GM18870 (cell line): ENCODE measurements around the gene HSP90B1.

Experiments
- ATAC-seq: cut with Tn5 transposase; IDR thresholded peaks from one replicate; pipeline ENCODE4 v1.9.1; 2021; ENCODE audit warnings: moderate library complexity; ENCODE audit not compliant: unreplicated experiment

Gene HSP90B1

DNA sequence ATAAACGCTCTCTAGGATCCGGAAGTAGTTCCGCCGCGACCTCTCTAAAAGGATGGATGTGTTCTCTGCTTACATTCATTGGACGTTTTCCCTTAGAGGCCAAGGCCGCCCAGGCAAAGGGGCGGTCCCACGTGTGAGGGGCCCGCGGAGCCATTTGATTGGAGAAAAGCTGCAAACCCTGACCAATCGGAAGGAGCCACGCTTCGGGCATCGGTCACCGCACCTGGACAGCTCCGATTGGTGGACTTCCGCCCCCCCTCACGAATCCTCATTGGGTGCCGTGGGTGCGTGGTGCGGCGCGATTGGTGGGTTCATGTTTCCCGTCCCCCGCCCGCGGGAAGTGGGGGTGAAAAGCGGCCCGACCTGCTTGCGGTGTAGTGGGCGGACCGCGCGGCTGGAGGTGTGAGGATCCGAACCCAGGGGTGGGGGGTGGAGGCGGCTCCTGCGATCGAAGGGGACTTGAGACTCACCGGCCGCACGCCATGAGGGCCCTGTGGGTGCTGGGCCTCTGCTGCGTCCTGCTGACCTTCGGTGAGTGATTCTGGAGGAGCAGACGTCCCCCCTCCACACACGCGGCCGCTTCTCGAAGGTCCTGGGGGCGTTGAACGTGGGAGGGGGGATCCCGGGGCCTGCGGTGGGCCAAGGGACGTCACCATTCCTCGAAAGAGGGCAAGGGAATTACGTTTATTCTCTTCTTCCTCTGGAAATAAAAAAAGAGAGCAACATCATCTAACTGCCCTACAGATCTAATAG is at the start of gene HSP90B1:
HSP90B1 (plus strand) TSS at position 377 of the 753 bp plus-strand sequence; CDS start at position 483, 106 bp downstream.
- ATAC-seq, result peak; percentile 65

DNA sequence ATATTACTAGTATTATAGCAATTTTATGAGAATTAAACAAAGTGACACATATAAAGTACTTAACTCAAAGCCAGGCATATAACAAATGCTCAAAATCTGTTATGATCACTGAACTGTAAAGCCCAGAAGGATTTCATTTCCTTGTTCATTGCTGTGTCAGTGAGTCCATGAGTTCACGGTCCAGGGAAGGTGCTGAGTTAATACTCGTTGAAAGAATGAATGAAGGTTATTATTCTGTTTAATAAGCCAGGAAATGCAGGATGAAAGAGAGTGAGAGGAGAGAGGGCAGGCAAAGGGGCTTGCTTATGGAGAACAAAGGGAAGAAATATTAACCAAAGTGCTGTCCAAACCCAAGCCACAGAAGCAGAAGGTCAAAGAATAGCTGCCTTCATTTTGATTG is 48.9 kb upstream of the HSP90B1 start:
- no peak for ATAC-seq

DNA sequence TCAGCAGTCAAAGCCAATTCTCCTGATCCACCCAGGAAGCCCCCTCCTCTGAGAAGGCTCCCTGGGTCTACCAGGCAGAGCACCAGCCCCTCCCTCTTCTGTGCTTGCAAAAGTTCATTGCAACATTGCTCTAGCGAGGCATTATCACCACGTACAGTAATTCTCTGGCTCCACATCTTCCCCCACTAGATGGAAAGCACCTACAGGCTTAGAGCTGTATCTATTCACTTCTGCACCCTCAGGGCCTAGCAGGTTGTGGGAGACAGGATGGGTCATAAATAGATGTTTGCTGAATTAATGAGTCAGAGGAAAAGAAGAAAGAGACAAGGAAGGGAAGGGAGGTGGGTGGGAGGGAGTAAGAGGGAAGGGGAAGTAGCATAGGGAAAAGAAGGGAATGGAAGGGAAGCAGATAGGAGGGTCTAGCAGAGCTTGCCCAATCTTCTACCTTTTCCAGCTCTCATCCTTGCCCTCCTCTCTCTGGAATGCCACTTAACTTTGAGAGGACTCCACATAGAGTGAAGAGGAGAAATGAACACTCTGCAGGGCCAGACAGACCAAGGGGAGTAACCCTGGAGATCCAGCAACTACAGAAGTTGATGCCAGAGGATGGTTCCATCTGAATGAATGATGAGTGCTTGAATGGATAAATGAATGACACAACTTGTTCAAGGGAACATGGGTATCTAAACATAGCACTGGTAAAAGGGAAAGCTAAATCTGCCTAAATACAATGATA is 47.2 kb upstream of the HSP90B1 start:
- ATAC-seq, result no peak

DNA sequence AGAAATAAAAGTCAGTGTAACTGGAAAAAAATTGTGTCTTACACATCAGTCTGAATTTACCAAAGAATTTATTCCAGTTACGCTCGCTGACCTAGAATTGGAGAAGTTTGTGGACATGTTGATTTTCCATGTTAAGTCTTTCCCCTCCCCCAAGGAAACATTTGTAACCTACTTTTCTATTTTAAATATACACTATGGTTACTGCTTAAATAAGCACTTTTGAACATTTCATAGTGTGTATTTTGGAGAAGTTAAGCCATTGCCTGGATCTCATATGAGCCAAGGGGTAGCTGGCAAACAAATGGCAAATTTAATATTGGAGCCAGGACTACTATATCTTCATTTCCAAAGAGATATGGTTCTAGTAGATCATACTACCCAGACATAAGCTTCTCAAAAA is 46.3 kb upstream of the HSP90B1 start:
- ATAC-seq, result no peak

DNA sequence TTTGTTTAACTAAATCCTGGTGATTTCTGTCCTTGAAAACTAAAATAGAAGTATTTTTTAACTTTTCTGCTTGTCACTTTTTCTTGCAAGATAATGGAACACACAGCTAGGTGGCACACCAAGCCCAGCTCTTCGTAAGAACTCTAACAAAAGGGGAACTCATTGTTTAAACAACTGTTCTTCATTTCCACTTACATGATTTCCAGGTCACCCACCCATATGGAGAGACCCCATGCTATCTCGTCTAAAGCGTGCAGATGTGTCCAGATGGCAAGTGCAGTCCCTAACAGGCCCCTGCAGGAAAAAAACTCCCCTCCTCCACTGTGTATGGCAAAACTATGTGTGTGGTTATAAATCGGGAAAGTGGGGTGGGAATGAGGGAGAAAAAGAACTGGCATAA is 45.9 kb upstream of the HSP90B1 start:
- ATAC-seq, result no peak

DNA sequence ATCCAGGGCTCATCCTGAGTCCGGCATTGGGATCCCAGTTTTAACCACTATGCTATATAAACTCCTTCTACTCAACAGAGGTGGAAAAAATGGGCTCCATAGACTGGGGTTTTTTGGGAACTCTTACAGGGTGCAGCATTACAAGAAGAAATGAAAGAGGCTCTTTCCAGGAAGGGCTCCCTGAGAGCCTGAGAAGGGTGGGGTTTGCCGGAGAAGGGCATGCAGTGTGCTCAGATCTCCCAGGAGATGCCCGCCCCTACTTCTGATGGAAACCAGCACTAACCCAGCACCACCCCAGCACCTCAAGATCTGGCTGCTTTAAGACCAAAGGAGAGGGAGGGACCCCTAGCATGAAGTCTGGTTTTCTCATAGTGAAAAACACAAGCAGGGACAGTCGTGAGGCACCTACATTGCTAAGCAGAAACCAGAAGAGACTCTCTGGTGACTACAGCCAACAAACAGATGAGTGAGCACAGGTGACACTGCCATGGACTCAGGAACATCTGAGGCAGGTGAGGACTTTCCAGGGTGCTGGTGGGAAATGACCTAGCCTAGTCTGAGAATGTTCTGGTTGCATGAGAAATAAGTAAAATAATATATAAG is 43.9 kb upstream of the HSP90B1 start:
- ATAC-seq, result no peak

DNA sequence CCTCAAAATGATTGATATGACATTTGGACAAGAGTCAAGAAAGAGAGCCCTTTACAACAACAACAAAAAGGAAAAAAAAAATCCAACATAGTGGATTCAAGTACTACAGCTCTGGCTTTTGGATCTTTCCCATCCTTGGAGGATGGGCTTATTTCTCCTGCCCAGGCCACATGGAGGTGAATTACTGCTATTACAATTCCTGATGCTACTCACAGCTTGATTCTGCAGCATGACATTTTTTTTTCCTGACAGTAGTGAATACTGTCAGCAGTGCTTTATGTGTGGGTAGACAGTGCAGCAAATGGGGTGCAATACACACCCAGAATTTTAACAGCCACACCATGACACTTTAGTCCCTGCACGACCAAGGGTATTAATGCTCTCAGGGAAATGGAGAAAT is 42.5 kb upstream of the HSP90B1 start:
- no peak for ATAC-seq

DNA sequence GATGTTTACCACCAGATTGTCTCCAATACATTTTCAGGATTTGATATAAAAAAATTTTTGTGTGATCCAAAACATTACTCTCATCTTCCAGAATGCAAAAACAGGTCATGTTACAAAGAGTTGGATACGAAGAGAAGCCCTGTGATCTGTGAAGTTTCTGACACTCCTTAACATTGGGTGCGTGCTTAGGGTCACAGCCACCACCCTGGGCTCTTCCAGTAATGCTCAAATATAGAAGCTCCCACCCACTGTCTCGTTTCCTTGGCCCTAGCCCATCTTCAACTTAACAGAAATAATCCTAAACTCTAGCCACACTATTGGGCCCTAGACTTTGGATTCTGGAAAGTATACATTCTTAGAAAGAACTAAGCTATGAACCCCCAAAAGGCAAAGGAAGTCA is 32.9 kb upstream of the HSP90B1 start:
- no peak for ATAC-seq

DNA sequence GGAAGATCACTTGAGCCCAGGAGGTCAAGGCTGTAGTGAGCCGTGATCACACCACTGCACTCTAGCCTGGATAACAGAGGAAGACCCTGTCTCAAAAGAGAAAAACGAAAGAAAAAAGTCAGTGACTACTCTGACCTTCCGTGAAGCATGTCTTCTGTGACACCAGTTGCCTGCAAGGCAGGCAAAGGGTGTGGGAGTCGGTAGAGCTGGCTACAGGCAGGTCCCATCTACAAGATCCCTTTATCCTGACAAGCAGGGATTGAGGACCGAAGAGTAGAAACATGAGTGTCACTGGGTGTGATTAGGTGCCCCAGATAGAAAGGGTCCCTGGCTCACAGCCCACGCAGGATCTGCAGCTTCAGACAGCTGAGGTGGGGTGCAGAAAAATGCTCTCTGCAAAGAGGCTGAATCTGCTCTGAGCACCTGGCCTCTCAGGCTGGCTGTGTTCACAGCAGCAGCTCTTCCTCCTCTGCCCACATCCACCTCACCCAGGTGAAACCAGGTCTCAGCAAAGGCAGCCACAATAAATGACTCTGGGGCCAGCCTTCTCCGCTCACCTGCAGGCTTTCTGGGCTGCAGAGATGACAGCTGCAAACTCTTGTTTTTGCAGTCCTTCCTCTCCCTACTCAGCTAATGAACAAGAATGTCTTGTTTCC is 28.6 kb upstream of the HSP90B1 start:
- no peak for ATAC-seq

DNA sequence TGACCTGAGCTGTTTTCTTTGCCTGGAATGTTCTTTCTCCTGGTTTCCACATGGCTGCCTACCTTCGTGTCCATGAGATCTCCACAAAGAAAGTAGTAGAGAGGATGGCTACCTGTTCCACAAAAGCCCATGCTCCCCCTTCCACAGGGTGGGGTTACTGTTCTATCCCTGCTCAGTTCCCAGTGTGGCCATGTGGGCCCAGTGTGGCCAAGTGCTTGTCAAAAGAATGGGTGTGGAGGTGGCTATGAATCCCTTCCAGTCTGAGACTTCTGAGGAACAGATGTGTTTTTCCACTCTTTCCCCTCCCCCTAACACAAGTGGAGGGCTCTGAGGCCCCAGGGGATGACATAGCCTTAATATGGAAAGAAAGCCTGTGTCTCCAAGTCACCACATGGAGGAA is 26.2 kb upstream of the HSP90B1 start:
- no peak for ATAC-seq

DNA sequence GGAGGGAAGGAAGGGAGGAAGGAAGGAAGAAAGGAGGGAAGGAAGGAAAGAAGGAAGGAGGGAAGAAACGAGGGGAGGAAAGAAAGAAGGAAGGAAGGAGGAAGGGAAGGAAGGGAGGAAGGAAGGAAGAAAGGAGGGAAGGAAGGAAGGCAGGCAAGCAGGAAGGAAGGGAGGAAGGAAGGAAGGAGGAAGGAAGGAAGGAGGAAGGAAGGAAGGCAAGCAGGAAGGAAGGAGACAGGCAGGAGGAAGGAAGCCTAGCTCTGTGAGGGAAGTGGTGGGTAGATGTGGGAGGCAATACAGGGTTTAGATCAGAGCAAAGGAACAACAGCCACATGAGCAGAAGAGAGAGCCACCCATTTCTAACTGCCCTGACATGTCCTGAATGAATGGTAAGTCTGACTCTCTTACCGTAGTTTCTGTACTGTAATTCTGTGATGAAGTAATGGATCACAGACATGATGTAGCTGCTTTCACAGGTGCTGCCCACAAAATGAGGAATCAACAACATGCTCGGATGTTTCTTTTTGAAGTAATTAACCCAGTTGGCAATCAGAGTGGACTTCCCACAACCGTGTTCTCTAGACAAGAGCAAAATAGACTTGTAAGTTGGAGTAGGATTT is 24.4 kb upstream of the HSP90B1 start:
- no peak for ATAC-seq

DNA sequence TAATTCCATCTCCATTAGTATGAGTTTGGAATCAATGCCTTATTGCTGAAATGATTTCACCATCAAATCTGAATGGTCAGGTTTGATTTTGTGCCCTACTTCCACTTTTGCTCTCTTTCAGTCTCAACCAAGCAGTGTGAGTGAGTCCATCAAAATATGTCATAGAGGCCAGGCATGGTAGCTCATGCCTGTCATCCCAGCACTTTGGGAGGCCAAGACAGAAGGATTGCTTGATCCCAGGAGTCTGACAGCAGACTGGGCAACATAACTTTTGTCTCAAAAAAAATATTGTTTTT is 22.0 kb upstream of the HSP90B1 start:
- ATAC-seq, result no peak

DNA sequence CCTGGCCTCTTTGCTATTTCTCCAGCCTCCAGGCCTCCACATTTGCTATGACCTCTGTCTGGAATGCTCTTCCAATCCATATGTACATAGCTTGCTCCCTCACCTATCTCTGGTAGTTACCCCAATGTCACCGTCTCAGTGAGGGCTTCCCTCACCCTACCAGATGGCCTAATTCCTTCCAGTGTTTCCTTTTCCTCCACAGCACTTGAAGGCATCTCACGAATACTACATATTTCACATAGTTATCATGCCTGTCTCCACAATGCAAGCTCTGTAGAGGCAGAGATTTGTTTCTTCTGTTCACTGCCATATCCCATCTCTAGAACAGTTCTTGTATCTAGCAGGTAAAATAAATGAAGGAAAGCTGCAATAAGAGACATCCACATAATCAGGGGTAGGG is 21.3 kb upstream of the HSP90B1 start:
- ATAC-seq, result no peak

DNA sequence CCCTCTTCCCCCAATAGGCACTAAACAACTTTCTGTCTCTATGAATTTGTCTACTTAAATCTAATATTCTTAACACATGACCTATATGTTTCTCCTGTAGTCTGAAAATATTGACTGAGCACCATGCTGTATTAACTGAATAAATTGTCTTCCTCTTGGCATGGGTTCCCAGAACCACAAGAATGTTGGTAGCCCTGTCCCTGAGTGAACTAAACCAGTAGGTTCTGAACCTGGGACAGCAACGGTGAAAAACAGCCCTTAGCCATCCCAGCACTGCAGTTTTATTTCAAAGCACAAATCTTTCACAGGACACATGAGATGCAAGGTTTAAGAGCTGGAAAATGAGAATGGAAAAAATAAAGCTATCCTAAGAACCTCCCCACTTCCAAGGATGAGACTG is 20.4 kb upstream of the HSP90B1 start:
- ATAC-seq, result no peak

DNA sequence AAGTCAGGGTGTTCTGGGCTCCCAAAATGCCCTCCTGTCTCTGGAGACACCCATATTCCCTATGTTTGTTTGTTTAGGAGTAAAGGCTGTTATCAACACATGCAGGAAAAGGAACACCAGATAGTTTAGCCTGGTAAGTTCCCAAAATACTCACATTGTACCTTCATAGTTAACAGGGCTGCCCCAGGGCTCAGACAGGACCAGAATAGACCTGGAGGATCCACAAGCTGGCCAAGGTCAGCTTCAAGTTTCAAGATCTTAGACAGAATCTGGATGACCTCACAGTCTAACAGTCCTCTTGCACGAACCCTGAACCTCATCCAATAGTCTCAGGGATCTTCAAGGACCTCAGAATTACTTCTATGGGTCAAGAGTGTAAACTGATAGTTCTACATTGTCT is 18.1 kb upstream of the HSP90B1 start:
- ATAC-seq, result no peak

DNA sequence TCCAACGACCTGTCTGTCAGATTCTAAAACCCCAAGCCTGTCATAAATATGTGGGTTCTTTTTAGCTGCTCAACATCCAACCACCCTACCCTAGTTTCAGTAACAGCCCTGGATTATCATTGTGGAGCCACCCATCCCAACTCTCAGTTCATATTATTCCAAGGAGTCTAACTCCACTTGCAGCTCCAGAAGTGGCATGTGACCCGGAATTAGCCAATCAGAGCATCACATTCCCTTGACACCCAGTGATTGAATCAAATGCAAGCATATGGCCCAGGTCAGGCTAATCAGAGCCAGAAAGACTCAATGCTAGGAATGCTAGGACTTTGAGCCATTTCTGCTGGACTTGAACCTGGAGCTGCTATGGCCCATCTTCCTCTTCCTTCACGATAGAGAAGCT is 17.1 kb upstream of the HSP90B1 start:
- ATAC-seq, result no peak

DNA sequence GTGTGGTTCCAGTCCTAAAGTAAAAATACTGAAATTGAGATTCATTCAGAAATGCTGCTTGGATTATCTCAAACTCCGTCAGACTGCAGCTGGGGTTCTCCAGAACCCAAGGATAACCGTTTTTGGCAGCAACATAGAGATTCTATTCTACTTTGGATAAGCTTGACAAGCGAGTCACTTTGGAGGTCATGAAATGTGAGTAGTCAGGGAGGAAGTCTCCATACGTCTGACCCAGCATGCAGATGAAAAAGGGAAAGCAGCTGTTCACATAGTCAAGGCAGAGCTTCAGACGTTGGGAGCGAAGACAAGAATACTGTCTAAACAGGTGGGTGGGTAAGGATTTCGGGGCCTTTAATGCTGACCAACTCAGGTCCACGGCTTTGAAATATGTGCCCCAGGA is 14.9 kb upstream of the HSP90B1 start:
- no peak for ATAC-seq

DNA sequence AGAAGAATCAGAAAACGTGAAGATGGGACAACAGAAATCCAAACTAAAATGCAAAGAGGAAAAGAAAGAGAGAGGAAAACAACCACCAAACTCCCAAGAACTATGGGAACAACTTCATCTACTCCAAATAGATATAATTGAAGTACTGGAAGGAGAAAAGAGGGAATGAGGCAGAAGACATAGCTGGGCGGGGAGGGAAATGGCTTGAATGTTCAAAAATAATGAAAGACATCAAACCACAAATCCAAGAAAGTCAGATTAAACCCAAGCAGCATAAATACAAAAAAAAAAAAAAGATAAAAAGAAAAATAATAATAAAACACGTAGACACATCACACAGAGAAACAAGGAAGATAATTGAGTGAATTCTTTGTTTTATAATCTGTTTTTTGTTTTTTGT is 12.3 kb upstream of the HSP90B1 start:
- no peak for ATAC-seq

DNA sequence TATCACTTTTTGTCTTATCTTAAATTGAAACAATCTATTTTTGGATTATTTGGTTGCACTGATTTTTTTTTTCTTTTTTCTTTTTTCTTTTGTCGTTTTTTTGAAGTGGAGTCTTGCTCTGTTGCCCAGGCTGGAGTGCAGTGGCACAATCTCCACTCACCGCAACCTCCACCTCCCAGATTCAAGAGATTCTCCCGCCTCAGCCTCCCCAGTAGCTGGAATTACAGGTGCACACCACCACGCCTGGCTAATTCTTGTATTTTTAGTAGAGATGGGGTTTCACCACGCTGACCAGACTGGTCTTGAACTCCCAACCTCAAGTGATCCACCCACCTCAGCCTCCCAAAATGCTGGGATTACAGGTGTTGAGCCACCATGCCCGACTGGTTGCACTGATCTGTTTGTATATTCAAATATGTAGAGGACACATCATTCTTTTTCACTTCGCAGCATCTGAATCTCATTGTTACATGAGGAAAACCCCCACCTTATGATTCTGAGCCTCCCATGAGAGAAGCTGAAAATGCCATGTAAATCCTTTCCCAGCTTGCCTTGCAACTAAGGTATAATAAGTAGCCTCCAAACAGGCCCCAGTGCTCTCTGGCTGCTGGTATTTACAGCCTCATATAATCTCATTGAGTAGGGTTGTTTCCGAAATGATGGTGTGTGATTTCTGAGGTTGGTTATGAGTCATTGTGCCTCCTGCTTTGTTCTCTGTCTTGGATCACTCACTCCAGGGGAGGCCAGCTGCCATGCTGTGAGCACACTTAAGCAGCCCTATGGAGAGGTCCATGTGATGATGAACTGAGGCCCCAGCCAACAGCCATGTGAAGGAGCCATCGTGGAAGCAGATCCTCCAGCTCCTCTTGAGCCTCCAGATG is 5.2 kb upstream of the HSP90B1 start:
- ATAC-seq, result peak; percentile 48

DNA sequence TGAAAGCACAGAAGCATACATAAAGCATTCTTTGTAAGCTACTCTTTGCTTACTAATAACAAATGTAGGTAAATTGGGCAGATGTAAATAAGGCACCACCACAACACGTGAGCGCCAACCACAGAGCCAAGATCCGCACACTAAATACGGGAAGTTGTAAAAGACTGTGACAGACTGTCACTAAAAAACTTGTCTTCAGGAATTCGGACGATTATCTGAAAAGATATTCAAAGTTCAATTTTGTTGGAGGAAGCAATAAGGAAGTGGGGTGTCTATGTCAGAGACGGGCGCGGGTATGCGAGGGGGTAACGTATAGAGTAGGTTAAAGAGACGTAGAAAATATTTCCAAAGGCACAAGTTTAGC is 1.5 kb upstream of the HSP90B1 start:
- ATAC-seq, result peak; percentile 16
